NCI-H524 treated with DMSO at 0.1 percent for 48 hours (cell line): Measurements from ENCODE around the gene RCOR3.
"Not testable (repeated sequence)": the region's sequence is repeated elsewhere in the genome, so short reads cannot be mapped to it uniquely, and the experiment has no call there.

Experiments used
- DNase-seq: peaks from one replicate; lab custom pipeline; 2025; lab: John Stamatoyannopoulos, UW

Gene RCOR3

GRCh38 chr1:211258756-211259637, at the start of gene RCOR3:
RCOR3 (plus strand) TSS chr1:211259366; CDS start chr1:211259561, 195 bp downstream.
- DNase-seq, result peak; percentile 61

GRCh38 chr1:211210052-211210451, 49.1 kb upstream of the RCOR3 start:
- no peak for DNase-seq

- no peak for DNase-seq
These were observed 48.2 kb upstream of the RCOR3 start for GRCh38 chr1:211210965-211211364.

GRCh38 chr1:211213702-211214101, 45.5 kb upstream of the RCOR3 start:
- DNase-seq, result no peak

- DNase-seq, result no peak
These were observed 43.6 kb upstream of the RCOR3 start for GRCh38 chr1:211215577-211215976.

- no peak for DNase-seq
These were observed 41.8 kb upstream of the RCOR3 start for GRCh38 chr1:211217392-211217791.

- DNase-seq, result not testable (repeated sequence)
These were observed 36.5 kb upstream of the RCOR3 start for GRCh38 chr1:211222469-211223234.

- DNase-seq, result not testable (repeated sequence)
These were observed 30.4 kb upstream of the RCOR3 start for GRCh38 chr1:211228573-211229364.

GRCh38 chr1:211229365-211229759, 29.8 kb upstream of the RCOR3 start:
- no peak for DNase-seq

- DNase-seq, result no peak
These were observed 27.3 kb upstream of the RCOR3 start for GRCh38 chr1:211231873-211232272.

GRCh38 chr1:211236633-211237320, 22.4 kb upstream of the RCOR3 start:
- no peak for DNase-seq

- no peak for DNase-seq
These were observed 21.6 kb upstream of the RCOR3 start for GRCh38 chr1:211237579-211237978.

GRCh38 chr1:211240567-211240966, 18.6 kb upstream of the RCOR3 start:
- not testable (repeated sequence) for DNase-seq

GRCh38 chr1:211241071-211241470, 18.1 kb upstream of the RCOR3 start:
- no peak for DNase-seq

GRCh38 chr1:211243639-211244038, 15.5 kb upstream of the RCOR3 start:
- DNase-seq, result not testable (repeated sequence)

GRCh38 chr1:211246583-211246982, 12.6 kb upstream of the RCOR3 start:
- DNase-seq, result not testable (repeated sequence)

- no peak for DNase-seq
These were observed 11.2 kb upstream of the RCOR3 start for GRCh38 chr1:211247921-211248320.

GRCh38 chr1:211249611-211250010, 9.6 kb upstream of the RCOR3 start:
- not testable (repeated sequence) for DNase-seq

- no peak for DNase-seq
These were observed 1.3 kb upstream of the RCOR3 start for GRCh38 chr1:211257826-211258225.

GRCh38 chr1:211258310-211258755, 833 bp upstream of the RCOR3 start:
- DNase-seq, result peak; percentile 19

GRCh38 chr1:211259638-211260126, 516 bp downstream of the RCOR3 start:
- DNase-seq, result no peak
